ENCODE results near the gene ANKRD13D. TPM values are rescaled to one million over a fixed set of nuclear protein-coding genes. Genes with fewer than 3 reads are reported as not detected.

ANKRD13D gene
- total RNA-seq, 1 donor from 2014 or later: 62.9 TPM

DNA sequence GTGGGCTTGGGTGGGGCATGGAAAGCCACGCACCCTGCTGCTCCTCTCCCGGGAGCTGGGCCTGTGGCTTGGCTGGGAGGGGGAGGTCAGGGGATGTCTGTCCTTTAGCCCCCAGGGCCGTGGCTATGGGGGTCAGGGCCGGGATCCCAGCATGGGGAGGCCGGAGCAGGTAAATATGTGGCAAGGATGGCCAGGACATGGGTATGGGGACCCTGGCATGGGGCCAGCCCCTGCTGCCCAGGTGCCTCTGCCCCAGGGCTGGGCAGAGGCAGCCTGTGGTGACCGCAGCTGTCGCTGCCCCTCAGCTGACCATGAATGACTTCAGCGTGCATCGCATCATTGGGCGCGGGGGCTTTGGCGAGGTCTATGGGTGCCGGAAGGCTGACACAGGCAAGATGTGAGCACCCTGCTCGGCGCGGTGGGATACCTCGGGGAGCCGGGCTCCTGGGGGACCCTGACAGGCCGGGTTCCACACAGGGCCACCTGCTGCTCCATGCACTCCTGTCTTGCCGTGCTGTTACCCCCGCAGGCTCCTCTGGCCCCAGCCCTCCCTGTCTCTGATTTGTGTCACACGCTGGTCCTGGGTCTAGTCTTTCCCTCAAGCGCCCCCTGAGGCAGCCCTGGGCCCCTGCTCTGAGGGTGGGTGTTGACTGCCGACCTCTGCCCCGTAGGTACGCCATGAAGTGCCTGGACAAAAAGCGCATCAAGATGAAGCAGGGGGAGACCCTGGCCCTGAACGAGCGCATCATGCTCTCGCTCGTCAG lies 8.1 kb upstream of the ANKRD13D start:
- intact Hi-C loops (cut with DNase I): no loop called here
- H3K27ac ChIP-seq: no peak overlapping the region
- no peak for TF ChIP-seq POLR2AphosphoS5 (IDR thresholded peaks at IDR 0.05; ENCODE audit: insufficient read depth in 1 of 2, low read depth in 1 of 2)
- TF ChIP-seq CTCF (IDR thresholded peaks at IDR 0.05): no peak
- no peak for TF ChIP-seq POLR2A (IDR thresholded peaks at IDR 0.05)

GRCh38 chr11:67281552-67282150 lies 7.5 kb upstream of the ANKRD13D start:
- peaks cover 42% of the 10 kb centered on the region for H3K4me1 ChIP-seq
- intact Hi-C loops (cut with DNase I): no loop called here

More for the DNA sequence above, 8.1 kb upstream of the ANKRD13D start:
- no peak for DNase-seq (ENCODE audit: extremely low spot score in 2 of 2)
- H3K27me3 ChIP-seq: no peaks in the 10 kb centered on the region
- no peak overlapping the region for H3K4me3 ChIP-seq
- no peaks in the 10 kb centered on the region for H3K9me3 ChIP-seq
- H3K4me1 ChIP-seq: peaks cover 43% of the 10 kb centered on the region
- H3K36me3 ChIP-seq: peaks cover 5 to 74% of the 10 kb centered on the region in 2 donors

GRCh38 chr11:67282155-67282875 lies 6.8 kb upstream of the ANKRD13D start:
- no peak overlapping the region for H3K4me3 ChIP-seq
- peaks cover 42% of the 10 kb centered on the region for H3K4me1 ChIP-seq
- intact Hi-C loops (cut with DNase I): no loop called here
- H3K9me3 ChIP-seq: no peaks in the 10 kb centered on the region
- H3K27me3 ChIP-seq: no peaks in the 10 kb centered on the region
- TF ChIP-seq POLR2A (IDR thresholded peaks at IDR 0.05): no peak
- no peak for TF ChIP-seq POLR2AphosphoS5 (IDR thresholded peaks at IDR 0.05; ENCODE audit: insufficient read depth in 1 of 2, low read depth in 1 of 2)
- TF ChIP-seq CTCF (IDR thresholded peaks at IDR 0.05): no peak
- H3K36me3 ChIP-seq: peaks cover 5 to 82% of the 10 kb centered on the region in 2 donors
- no peak overlapping the region for H3K27ac ChIP-seq
- no peak for DNase-seq (ENCODE audit: extremely low spot score in 2 of 2)

More at GRCh38 chr11:67281552-67282150, 7.5 kb upstream of the ANKRD13D start:
- peaks cover 5 to 77% of the 10 kb centered on the region in 2 donors for H3K36me3 ChIP-seq
- H3K27me3 ChIP-seq: no peaks in the 10 kb centered on the region
- no peaks in the 10 kb centered on the region for H3K9me3 ChIP-seq
- DNase-seq (ENCODE audit: extremely low spot score in 2 of 2): no peak
- TF ChIP-seq CTCF (IDR thresholded peaks at IDR 0.05): no peak
- no peak for TF ChIP-seq POLR2A (IDR thresholded peaks at IDR 0.05)
- TF ChIP-seq POLR2AphosphoS5 (IDR thresholded peaks at IDR 0.05; ENCODE audit: insufficient read depth in 1 of 2, low read depth in 1 of 2): no peak
- H3K27ac ChIP-seq: no peak overlapping the region
- H3K4me3 ChIP-seq: no peak overlapping the region

DNA sequence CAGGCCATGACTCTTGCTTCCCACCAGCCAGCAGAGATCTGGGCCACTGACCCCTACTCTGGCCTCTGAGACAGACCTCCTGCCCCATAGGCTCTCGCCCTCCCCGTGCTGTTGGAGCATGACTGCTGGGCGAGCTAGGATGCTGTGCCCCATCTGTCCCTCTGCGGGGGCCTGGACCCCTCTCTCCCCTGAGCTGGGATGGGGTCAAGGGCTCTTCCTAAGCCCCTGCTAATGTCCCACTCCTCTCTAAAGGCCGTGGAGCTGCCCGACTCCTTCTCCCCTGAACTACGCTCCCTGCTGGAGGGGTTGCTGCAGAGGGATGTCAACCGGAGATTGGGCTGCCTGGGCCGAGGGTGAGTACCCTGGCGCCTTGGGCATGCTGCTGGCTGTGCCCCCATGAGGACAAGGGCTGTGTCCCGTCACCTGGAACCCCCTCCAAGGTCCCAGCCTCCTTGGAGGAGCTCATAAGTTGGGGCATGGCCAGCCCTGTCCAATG lies 6.2 kb upstream of the ANKRD13D start:
- Histone ChIP-seq H3K4me1 (peaks cover 42% of the 10 kb centered on the region), H3K27ac (no peak overlapping the region), H3K27me3 (no peaks in the 10 kb centered on the region), H3K4me3 (no peak overlapping the region), H3K9me3 (no peaks in the 10 kb centered on the region), H3K36me3 (peaks cover 5 to 82% of the 10 kb centered on the region in 2 donors)
- TF ChIP-seq POLR2A (IDR thresholded peaks at IDR 0.05) (no peak), CTCF (IDR thresholded peaks at IDR 0.05) (no peak), POLR2AphosphoS5 (IDR thresholded peaks at IDR 0.05; ENCODE audit: insufficient read depth in 1 of 2, low read depth in 1 of 2) (no peak)
- no peak for DNase-seq (ENCODE audit: extremely low spot score in 2 of 2)
- intact Hi-C loops (cut with DNase I): no loop called here
